IPS-NIHi7 (cell line): Measurements from ENCODE around the gene RPL9.
"Not testable (repeated sequence)": the region's sequence is repeated elsewhere in the genome, so short reads cannot be mapped to it uniquely, and the experiment has no call there.

Experiments used
- DNase-seq: peaks from one replicate; pipeline ENCODE4 v3.0.0; 2012; ENCODE audit warnings: mixed read lengths; ENCODE audit errors: extremely low spot score

The RPL9 gene

GRCh38 chr4:39466747-39467146 lies 8.0 kb upstream of the RPL9 start:
- DNase-seq, result no peak

DNA sequence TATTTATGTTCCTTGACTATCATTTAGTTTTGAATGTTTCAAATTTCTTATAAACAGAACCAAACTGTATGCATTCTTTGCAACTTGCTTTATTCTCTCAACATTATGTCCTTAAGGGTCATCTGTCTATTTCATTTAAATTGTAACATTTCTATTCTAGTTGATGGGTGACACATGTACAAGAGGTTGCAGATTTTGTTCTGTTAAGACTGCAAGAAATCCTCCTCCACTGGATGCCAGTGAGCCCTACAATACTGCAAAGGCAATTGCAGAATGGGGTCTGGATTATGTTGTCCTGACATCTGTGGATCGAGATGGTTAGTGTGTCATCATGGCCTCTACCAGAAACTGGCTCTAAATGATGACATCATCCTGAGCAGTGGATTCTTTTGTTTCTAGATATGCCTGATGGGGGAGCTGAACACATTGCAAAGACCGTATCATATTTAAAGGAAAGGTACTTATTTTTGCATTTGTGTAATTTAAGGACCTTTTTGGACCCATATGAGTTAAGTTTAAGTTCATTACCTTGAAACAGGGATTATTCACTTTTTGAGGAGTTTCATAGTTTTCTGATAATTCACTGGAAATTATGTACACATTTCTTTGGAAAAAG lies 6.3 kb upstream of the RPL9 start:
- no peak for DNase-seq

DNA sequence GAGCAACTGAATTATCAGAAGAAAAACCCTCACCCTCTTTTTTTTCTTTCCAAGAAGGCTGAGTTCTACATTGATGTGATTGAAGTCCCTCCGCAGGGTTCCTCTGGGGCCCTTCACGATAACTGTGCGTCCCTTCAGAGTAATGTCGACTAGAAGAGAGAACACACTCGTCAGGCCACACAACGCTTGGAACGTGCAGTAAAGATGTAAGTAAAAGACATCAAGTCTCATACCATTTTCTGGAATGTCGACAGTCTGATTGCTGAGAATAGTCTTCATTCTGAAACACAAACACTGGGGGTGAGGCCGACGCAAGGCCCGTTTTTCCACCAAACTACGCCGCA lies 589 bp downstream of the RPL9 start:
- DNase-seq, result not testable (repeated sequence)

GRCh38 chr4:39456946-39457763 lies 1.6 kb downstream of the RPL9 start:
- DNase-seq, result no peak

DNA sequence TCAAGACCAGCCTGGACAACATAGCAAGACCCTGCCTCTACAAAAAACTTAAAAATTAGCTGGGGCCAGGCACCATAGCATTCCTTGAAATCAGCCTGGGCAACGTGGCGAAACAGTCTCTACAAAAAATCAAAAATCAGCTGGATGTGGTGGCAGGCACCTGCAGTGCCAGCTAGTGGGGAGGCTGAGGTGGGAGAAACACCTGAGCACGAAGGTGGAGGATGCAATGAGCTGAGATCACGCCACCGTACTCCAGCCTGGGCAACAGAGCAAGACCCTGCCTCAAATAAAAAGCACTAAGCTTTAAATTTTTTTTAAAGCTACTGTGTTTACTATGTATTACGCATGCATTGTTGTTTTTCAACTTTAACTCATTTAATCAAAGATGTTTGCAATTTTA lies 3.2 kb downstream of the RPL9 start:
- no peak for DNase-seq

DNA sequence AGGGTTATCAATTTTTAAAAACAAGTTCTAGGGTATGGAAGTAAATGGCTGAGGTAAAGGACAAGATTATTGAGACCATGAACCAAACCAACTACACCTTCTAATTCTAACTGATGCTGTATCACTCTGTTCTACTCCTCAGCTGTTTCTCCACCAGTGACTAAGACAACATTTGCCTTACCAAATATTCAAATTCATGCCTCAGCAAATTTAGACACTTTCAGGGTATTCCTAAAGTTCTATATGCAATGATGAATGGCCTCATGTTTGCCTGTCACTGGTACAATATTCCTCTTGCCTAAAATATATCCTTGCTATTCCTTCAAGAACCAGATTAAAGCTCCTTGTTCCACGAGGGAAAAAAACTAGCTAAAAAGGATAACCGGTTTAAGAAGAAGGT lies 5.0 kb downstream of the RPL9 start:
- no peak for DNase-seq

- DNase-seq, result no peak
These were observed 5.7 kb downstream of the RPL9 start for GRCh38 chr4:39452860-39453587.

- no peak for DNase-seq
These were observed 6.4 kb downstream of the RPL9 start for GRCh38 chr4:39452153-39452859.

- no peak for DNase-seq
These were observed 7.2 kb downstream of the RPL9 start for GRCh38 chr4:39451423-39452023.

GRCh38 chr4:39450618-39451017 lies 8.1 kb downstream of the RPL9 start:
- no peak for DNase-seq

DNA sequence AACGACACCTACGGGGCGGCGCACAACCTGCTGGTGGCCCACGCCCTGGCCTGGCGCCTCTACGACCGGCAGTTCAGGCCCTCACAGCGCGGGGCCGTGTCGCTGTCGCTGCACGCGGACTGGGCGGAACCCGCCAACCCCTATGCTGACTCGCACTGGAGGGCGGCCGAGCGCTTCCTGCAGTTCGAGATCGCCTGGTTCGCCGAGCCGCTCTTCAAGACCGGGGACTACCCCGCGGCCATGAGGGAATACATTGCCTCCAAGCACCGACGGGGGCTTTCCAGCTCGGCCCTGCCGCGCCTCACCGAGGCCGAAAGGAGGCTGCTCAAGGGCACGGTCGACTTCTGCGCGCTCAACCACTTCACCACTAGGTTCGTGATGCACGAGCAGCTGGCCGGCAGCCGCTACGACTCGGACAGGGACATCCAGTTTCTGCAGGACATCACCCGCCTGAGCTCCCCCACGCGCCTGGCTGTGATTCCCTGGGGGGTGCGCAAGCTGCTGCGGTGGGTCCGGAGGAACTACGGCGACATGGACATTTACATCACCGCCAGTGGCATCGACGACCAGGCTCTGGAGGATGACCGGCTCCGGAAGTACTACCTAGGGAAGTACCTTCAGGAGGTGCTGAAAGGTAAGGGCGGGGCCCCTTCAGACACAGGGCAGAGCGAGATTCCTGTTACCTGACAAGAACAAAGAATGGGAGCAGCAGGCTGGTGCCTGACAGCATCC lies 11.7 kb downstream of the RPL9 start:
- DNase-seq, result peak; percentile 78

GRCh38 chr4:39446483-39446841 lies 12.3 kb downstream of the RPL9 start:
- no peak for DNase-seq

GRCh38 chr4:39442998-39443397 lies 15.7 kb downstream of the RPL9 start:
- no peak for DNase-seq

DNA sequence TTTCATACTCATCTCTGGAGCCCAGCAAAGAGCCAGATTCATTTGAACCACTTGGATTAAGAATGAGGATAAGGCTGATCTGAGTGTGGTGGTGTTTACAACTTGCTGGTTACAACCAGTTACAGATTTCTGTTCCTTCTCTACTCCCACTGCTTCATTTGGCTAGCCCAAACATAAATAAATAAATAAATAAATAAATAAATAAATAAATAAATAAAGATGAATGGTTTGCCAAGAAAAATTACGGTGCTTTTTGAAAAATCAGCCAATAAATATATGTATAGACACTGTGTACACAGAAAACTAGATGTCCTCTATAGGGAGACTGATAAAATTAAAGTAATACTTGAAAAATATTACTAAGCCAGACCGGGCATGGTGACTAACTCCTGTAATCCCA lies 17.1 kb downstream of the RPL9 start:
- DNase-seq, result no peak

DNA sequence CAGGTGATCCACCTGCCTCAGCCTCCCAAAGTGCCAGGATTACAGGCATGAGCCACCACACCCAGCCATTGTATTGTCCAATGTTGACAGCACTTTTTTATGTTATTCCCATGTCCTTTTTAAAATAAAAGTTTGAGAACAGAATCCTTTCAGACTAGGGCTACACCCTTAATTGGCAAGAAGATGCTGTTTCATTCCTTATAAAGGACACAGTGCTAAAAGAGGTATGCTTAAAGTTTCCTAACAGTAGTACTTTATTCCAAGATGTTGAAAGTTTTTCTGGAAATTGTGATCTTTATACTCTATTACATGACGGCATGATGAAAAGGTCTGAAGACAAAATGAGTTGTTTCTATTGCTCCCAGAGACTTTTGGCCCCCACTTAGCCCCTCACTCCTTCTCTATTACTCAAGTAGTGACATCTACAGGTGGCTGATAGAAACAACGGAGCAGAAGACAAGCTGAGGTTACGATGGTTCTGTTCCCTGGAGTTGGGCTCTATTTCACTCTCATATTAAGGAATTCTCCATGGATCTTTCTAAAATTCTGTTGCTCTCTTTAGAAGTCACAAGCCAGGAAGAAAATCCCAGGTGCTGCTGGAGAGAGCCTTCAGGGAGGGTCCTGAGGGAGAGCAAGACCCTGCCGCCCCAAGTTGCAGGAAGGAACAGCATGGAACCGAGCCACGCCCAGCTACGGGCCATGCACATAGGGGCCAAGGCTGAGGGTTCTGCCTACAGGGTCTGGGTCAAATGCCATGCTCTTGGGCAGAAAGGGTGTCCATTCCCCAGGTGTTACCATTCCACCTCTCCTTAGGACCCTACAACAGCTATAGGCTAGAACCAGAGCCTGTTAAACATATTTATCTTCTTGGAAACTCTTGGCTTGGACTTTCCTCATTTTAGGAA lies 22.8 kb downstream of the RPL9 start:
- DNase-seq, result peak; percentile 56

DNA sequence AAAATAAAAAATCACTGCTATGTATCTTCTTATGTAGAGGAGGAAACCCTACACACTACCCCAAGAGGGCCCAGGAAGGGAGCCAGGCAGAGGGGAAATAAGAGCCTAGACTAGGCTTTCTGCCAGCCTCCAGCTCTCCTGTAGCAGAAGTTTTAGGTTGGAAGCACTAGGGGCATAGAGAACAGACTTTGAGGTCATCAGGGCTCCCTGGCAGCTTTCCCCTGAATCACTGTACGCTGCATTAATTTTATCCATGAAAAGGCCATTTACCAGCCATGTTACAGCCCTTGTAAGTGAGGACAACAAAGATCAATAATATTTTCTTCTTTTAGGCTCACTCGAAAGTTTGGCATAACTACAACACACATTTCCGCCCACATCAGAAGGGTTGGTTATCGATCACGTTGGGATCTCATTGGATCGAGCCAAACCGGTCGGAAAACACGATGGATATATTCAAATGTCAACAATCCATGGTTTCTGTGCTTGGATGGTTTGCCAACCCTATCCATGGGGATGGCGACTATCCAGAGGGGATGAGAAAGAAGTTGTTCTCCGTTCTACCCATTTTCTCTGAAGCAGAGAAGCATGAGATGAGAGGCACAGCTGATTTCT lies 24.7 kb downstream of the RPL9 start:
- DNase-seq, result no peak

GRCh38 chr4:39429476-39430334 lies 29.0 kb downstream of the RPL9 start:
- no peak for DNase-seq

DNA sequence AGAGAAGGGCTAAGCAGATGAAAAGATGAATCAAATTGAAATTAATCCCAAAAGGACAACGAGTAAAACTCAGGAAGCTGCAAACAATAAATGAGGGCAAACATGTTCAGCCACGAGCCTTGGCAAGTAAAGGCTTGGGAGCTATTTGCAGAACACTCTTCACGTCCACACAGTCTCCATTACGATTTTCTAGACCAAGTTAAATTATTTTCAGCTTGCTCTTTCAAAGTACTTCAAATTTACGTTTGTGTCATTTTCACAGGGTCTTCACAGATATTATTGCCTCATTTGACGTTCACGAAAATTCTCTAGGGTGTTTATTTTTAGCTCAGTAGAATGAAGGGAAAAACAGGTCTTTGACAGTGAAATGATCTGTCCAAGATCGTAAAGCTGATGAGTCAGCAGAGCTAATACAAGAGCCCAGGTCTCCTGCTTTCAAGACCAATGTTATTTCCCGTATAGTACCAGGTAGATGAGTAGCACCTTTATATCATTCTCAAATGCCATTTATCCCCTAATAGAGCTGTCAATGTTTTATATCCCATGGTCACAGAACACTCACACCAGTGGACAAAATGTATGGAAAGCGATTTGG lies 31.1 kb downstream of the RPL9 start:
- DNase-seq, result no peak
